Central memory CD8-positive, alpha-beta T cell (primary cell): ENCODE measurements around the gene NANOS2.

ENCODE experiments used
- ATAC-seq: fragments of 150-1000 bp; cut with Tn5 transposase; replicated peaks from 2 replicates; pipeline ENCODE4 v1.10.0; 2022; ENCODE audit warnings: mild to moderate bottlenecking, moderate FRiP score, moderate number of reproducible peaks; ENCODE audit not compliant: poor library complexity, severe bottlenecking; ENCODE audit errors: extremely low read depth
- DNase-seq, 2 donors: peaks; one replicate each; pipeline ENCODE4 v3.0.0; 2021; ENCODE audit warnings: low spot score in 2 of 2
- H3K27ac Mint-ChIP-seq: one replicate; pipeline ENCODE4 v1.8.0; 2022; ENCODE audit warnings: low read depth, mild to moderate bottlenecking, moderate library complexity, mixed read lengths
- H3K27me3 Mint-ChIP-seq: one replicate; pipeline ENCODE4 v1.8.0; 2022; ENCODE audit warnings: mixed read lengths
- H3K36me3 Mint-ChIP-seq: one replicate; pipeline ENCODE4 v1.8.0; 2022; ENCODE audit warnings: mild to moderate bottlenecking, moderate library complexity, mixed read lengths; ENCODE audit not compliant: insufficient read depth
- H3K4me1 Mint-ChIP-seq: one replicate; pipeline ENCODE4 v1.8.0; 2022; ENCODE audit warnings: mixed read lengths
- H3K4me3 Mint-ChIP-seq: one replicate; pipeline ENCODE4 v1.8.0; 2022; ENCODE audit warnings: mild to moderate bottlenecking, moderate library complexity, mixed read lengths
- H3K9me3 Mint-ChIP-seq: one replicate; pipeline ENCODE4 v1.8.0; 2022; ENCODE audit warnings: mixed read lengths

The NANOS2 gene

GRCh38 chr19:45947926-45948325 is 33.3 kb upstream of the NANOS2 start:
- Mint-ChIP-seq H3K36me3 (peaks cover 2% of the 10 kb centered on the region), H3K4me3 (no peak overlapping the region), H3K9me3 (no peaks in the 10 kb centered on the region), H3K27ac (no peak overlapping the region), H3K27me3 (peaks cover 54% of the 10 kb centered on the region), H3K4me1 (no peaks in the 10 kb centered on the region)
- ATAC-seq: no peak
- no peak for DNase-seq

GRCh38 chr19:45940515-45940805 is 25.9 kb upstream of the NANOS2 start:
- DNase-seq (no peak), ATAC-seq (no peak)
- H3K4me1 Mint-ChIP-seq: no peaks in the 10 kb centered on the region
- no peak overlapping the region for H3K27ac Mint-ChIP-seq
- peaks cover 53% of the 10 kb centered on the region for H3K27me3 Mint-ChIP-seq
- no peak overlapping the region for H3K4me3 Mint-ChIP-seq
- H3K36me3 Mint-ChIP-seq: no peaks in the 10 kb centered on the region
- H3K9me3 Mint-ChIP-seq: no peaks in the 10 kb centered on the region

- no peaks in the 10 kb centered on the region for H3K36me3 Mint-ChIP-seq
- DNase-seq (no peak), ATAC-seq (no peak)
- H3K4me1 Mint-ChIP-seq: no peaks in the 10 kb centered on the region
- no peak overlapping the region for H3K27ac Mint-ChIP-seq
- H3K4me3 Mint-ChIP-seq: no peak overlapping the region
- peaks cover 58% of the 10 kb centered on the region for H3K27me3 Mint-ChIP-seq
- H3K9me3 Mint-ChIP-seq: no peaks in the 10 kb centered on the region
Measured at GRCh38 chr19:45939792-45940514, 25.4 kb upstream of the NANOS2 start.

GRCh38 chr19:45938733-45939319 is 24.2 kb upstream of the NANOS2 start:
- no peak for ATAC-seq
- Mint-ChIP-seq H3K4me1 (no peaks in the 10 kb centered on the region), H3K27me3 (peaks cover 69% of the 10 kb centered on the region)

GRCh38 chr19:45935267-45935666 is 20.7 kb upstream of the NANOS2 start:
- peaks cover 84% of the 10 kb centered on the region for H3K27me3 Mint-ChIP-seq
- DNase-seq (no peak), ATAC-seq (no peak)

More at GRCh38 chr19:45938733-45939319, 24.2 kb upstream of the NANOS2 start:
- DNase-seq: no peak
- Mint-ChIP-seq H3K36me3 (no peaks in the 10 kb centered on the region), H3K9me3 (no peaks in the 10 kb centered on the region), H3K4me3 (no peak overlapping the region), H3K27ac (no peak overlapping the region)

GRCh38 chr19:45934551-45935230 is 20.1 kb upstream of the NANOS2 start:
- no peak for ATAC-seq
- Mint-ChIP-seq H3K27me3 (peaks cover 85% of the 10 kb centered on the region), H3K27ac (no peak overlapping the region)

More at GRCh38 chr19:45935267-45935666, 20.7 kb upstream of the NANOS2 start:
- H3K27ac Mint-ChIP-seq: no peak overlapping the region
- no peaks in the 10 kb centered on the region for H3K36me3 Mint-ChIP-seq
- H3K4me1 Mint-ChIP-seq: no peaks in the 10 kb centered on the region
- H3K9me3 Mint-ChIP-seq: no peaks in the 10 kb centered on the region
- no peak overlapping the region for H3K4me3 Mint-ChIP-seq

GRCh38 chr19:45933759-45934158 is 19.2 kb upstream of the NANOS2 start:
- Mint-ChIP-seq H3K4me3 (no peak overlapping the region), H3K9me3 (no peaks in the 10 kb centered on the region), H3K4me1 (no peaks in the 10 kb centered on the region), H3K36me3 (no peaks in the 10 kb centered on the region), H3K27ac (no peak overlapping the region), H3K27me3 (peaks cover 76% of the 10 kb centered on the region)
- DNase-seq (no peak), ATAC-seq (no peak)

More at GRCh38 chr19:45934551-45935230, 20.1 kb upstream of the NANOS2 start:
- Mint-ChIP-seq H3K36me3 (no peaks in the 10 kb centered on the region), H3K4me3 (no peak overlapping the region), H3K4me1 (no peaks in the 10 kb centered on the region), H3K9me3 (no peaks in the 10 kb centered on the region)
- no peak for DNase-seq

- Mint-ChIP-seq H3K4me1 (peaks cover 15% of the 10 kb centered on the region), H3K27me3 (peaks cover 52% of the 10 kb centered on the region), H3K27ac (no peak overlapping the region), H3K9me3 (no peaks in the 10 kb centered on the region), H3K4me3 (no peak overlapping the region), H3K36me3 (peaks cover 1% of the 10 kb centered on the region)
- DNase-seq (no peak), ATAC-seq (no peak)
Measured at GRCh38 chr19:45931055-45931454, 16.5 kb upstream of the NANOS2 start.

- peaks cover 34% of the 10 kb centered on the region for H3K27me3 Mint-ChIP-seq
- DNase-seq: no peak
- H3K9me3 Mint-ChIP-seq: no peaks in the 10 kb centered on the region
- H3K4me3 Mint-ChIP-seq: no peak overlapping the region
- no peak for ATAC-seq
- no peak overlapping the region for H3K27ac Mint-ChIP-seq
- H3K36me3 Mint-ChIP-seq: peaks cover 1% of the 10 kb centered on the region
- peaks cover 15% of the 10 kb centered on the region for H3K4me1 Mint-ChIP-seq
Measured at GRCh38 chr19:45929247-45929646, 14.7 kb upstream of the NANOS2 start.

- Mint-ChIP-seq H3K27ac (no peak overlapping the region), H3K4me3 (no peak overlapping the region), H3K9me3 (no peaks in the 10 kb centered on the region), H3K4me1 (peaks cover 15% of the 10 kb centered on the region), H3K27me3 (peaks cover 20% of the 10 kb centered on the region), H3K36me3 (peaks cover 1% of the 10 kb centered on the region)
- ATAC-seq (peak; percentile 77), DNase-seq (peak; percentile 77 to 83)
Measured at GRCh38 chr19:45927565-45928261, 13.1 kb upstream of the NANOS2 start.

- DNase-seq (no peak), ATAC-seq (no peak)
- Mint-ChIP-seq H3K4me1 (peaks cover 15% of the 10 kb centered on the region), H3K27me3 (peaks cover under 1% of the 10 kb centered on the region), H3K4me3 (no peak overlapping the region), H3K27ac (no peak overlapping the region), H3K36me3 (peaks cover 3% of the 10 kb centered on the region), H3K9me3 (no peaks in the 10 kb centered on the region)
Measured at GRCh38 chr19:45924891-45925447, 10.4 kb upstream of the NANOS2 start.

GRCh38 chr19:45922281-45922680 is 7.7 kb upstream of the NANOS2 start:
- Mint-ChIP-seq H3K4me1 (peaks cover 6% of the 10 kb centered on the region), H3K36me3 (peaks cover 1% of the 10 kb centered on the region), H3K4me3 (no peak overlapping the region), H3K9me3 (no peaks in the 10 kb centered on the region), H3K27me3 (peaks cover 12% of the 10 kb centered on the region), H3K27ac (no peak overlapping the region)
- ATAC-seq: no peak
- no peak for DNase-seq
